CD8-positive, alpha-beta memory T cell (primary cell): ENCODE measurements around the gene NCOA1. TPM values are rescaled to one million over a fixed set of nuclear protein-coding genes. Genes with fewer than 3 reads are reported as not detected.
A peak's percentile ranks its signal among the peaks of the same experiment; 100 is the strongest.

Experiments used
- CTCF ChIA-PET: fragments of 350-600 bp; sonication (Branson Sonifier 250); formaldehyde crosslinking; loops from one replicate; lab custom pipeline; 2021; ENCODE audit warnings: antibody characterized with exemption; lab: Charles Lee
- POLR2A ChIA-PET: fragments of 350-600 bp; sonication (Branson Sonifier 250); formaldehyde crosslinking; loops from one replicate; lab custom pipeline; 2021; ENCODE audit warnings: antibody characterized with exemption; lab: Charles Lee
- DNase-seq, 5 donors: peaks; one replicate each; pipeline versions ENCODE4 v3.0.0 to v3.0.0-alpha.2; 2020 to 2022; ENCODE audit warnings: mixed read lengths in 1 of 5
- H3K27ac ChIP-seq: one replicate; pipeline ENCODE4 v1.7.0; 2013; ENCODE audit warnings: low read depth, mild to moderate bottlenecking, low read length, moderate library complexity
- H3K27me3 ChIP-seq: 2 replicates; pipeline ENCODE4 v1.7.0; 2013; ENCODE audit warnings: low read length, mild to moderate bottlenecking; ENCODE audit not compliant: insufficient read depth, poor library complexity, severe bottlenecking
- H3K36me3 ChIP-seq: 2 replicates; pipeline ENCODE4 v1.7.0; 2013; ENCODE audit warnings: mild to moderate bottlenecking, low read length, moderate library complexity; ENCODE audit not compliant: insufficient read depth
- H3K4me1 ChIP-seq: 2 replicates; pipeline ENCODE4 v1.7.0; 2013; ENCODE audit warnings: mild to moderate bottlenecking, low read length, moderate library complexity; ENCODE audit not compliant: insufficient read depth
- H3K4me3 ChIP-seq: 2 replicates; pipeline ENCODE4 v1.7.0; 2013; ENCODE audit warnings: mild to moderate bottlenecking, low read length
- H3K9me3 ChIP-seq: 2 replicates; pipeline ENCODE4 v1.7.0; 2013; ENCODE audit warnings: mild to moderate bottlenecking, low read length
- H3K27ac Mint-ChIP-seq, 8 donors: one replicate each; pipeline ENCODE4 v1.8.0; 2020 to 2021; ENCODE audit warnings: mixed read lengths in 8 of 8, mild to moderate bottlenecking in 6 of 8, inconsistent platforms in 3 of 8, moderate library complexity in 3 of 8
- H3K27me3 Mint-ChIP-seq, 2 donors: one replicate each; pipeline ENCODE4 v1.8.0; 2020 to 2021; ENCODE audit warnings: mixed read lengths in 2 of 2, mild to moderate bottlenecking in 1 of 2, moderate library complexity in 1 of 2
- H3K36me3 Mint-ChIP-seq, 3 donors: one replicate each; pipeline ENCODE4 v1.8.0; 2020 to 2021; ENCODE audit warnings: mixed read lengths in 3 of 3, inconsistent platforms in 1 of 3, mild to moderate bottlenecking in 1 of 3
- H3K4me1 Mint-ChIP-seq, 3 donors: one replicate each; pipeline ENCODE4 v1.8.0; 2020 to 2021; ENCODE audit warnings: mixed read lengths in 3 of 3, inconsistent platforms in 1 of 3, mild to moderate bottlenecking in 1 of 3
- H3K4me3 Mint-ChIP-seq, 7 donors: one replicate each; pipeline ENCODE4 v1.8.0; 2020 to 2021; ENCODE audit warnings: mixed read lengths in 7 of 7, mild to moderate bottlenecking in 6 of 7, moderate library complexity in 4 of 7, inconsistent platforms in 2 of 7
- H3K9me3 Mint-ChIP-seq, 5 donors: one replicate each; pipeline ENCODE4 v1.8.0; 2020 to 2022; ENCODE audit warnings: mixed read lengths in 5 of 5, mild to moderate bottlenecking in 3 of 5, moderate library complexity in 2 of 5, inconsistent platforms in 1 of 5
- polyA plus RNA-seq: library from polyadenylated mRNA; unstranded; fragments of 300-500 nt; fragmentation: Illumina TruSeq; gene quantifications from one replicate; pipeline ENCODE4 v1.2.3, GENCODE V29; 2021
- total RNA-seq, 2 experiments: library from RNA; stranded (reverse); gene quantifications; one replicate each; pipeline ENCODE4 v1.2.3, GENCODE V29; 2021

NCOA1 gene
- total and polyA plus RNA-seq, 3 experiments from 2014 or later: 32.2 to 35.7 (median 32.7) TPM

- peaks cover 0 to 6% (median 4%) of the 10 kb centered on the region in 3 donors for H3K36me3 Mint-ChIP-seq
- H3K4me1 ChIP-seq: no peaks in the 10 kb centered on the region
Measured at GRCh38 chr2:24635181-24635580, 144.1 kb downstream of the NCOA1 start.

DNA sequence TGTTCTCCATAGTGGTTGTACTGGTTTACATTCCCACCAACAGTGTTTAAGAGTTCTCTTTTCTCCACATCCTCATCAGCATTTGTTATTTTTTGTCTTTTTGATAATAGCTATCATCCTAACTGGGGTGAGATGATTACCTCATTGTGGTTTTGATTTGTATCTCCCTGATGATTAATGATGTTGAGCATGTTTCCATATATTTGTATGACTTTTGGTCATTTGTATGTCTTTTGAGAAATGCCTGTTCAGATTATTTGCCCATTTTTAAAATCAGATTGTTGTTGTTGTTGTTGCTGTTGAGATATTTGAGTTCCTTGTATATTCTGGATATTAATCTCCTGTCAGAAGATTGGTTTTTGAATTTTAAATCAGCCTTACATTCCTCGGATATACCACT, 147.5 kb downstream of the NCOA1 start:
- Histone ChIP-seq H3K27ac (no peak overlapping the region), H3K36me3 (no peaks in the 10 kb centered on the region), H3K4me1 (no peaks in the 10 kb centered on the region), H3K27me3 (no peaks in the 10 kb centered on the region), H3K4me3 (no peak overlapping the region), H3K9me3 (no peaks in the 10 kb centered on the region)
- Mint-ChIP-seq H3K9me3 (peaks cover 0 to 3% (median 0%) of the 10 kb centered on the region in 5 donors), H3K4me3 (no peak overlapping the region), H3K27ac (no peak overlapping the region), H3K36me3 (peaks cover 2 to 6% (median 4%) of the 10 kb centered on the region in 3 donors), H3K4me1 (peaks cover 26 to 52% (median 42%) of the 10 kb centered on the region in 3 donors), H3K27me3 (no peaks in the 10 kb centered on the region)
- ChIA-PET CTCF (no interaction called here), POLR2A (no interaction called here)
- DNase-seq: no peak

More at GRCh38 chr2:24635181-24635580, 144.1 kb downstream of the NCOA1 start:
- POLR2A ChIA-PET: interaction anchor here (0.6 kb wide), 1 partner anchor 89 kb away, joined by 5 read pairs; no protein-coding TSS in a partner anchor
- H3K27ac Mint-ChIP-seq: peak overlapping the region in 1 of 8 donors; percentile 18
- no peaks in the 10 kb centered on the region for H3K36me3 ChIP-seq
- peaks cover 14 to 46% (median 35%) of the 10 kb centered on the region in 3 donors for H3K4me1 Mint-ChIP-seq
- CTCF ChIA-PET: no interaction called here
- peaks cover 0 to 3% (median 0%) of the 10 kb centered on the region in 5 donors for H3K9me3 Mint-ChIP-seq
- H3K4me3 Mint-ChIP-seq: no peak overlapping the region
- no peaks in the 10 kb centered on the region for H3K27me3 ChIP-seq
- H3K4me3 ChIP-seq: no peak overlapping the region
- no peaks in the 10 kb centered on the region for H3K27me3 Mint-ChIP-seq
- no peaks in the 10 kb centered on the region for H3K9me3 ChIP-seq
- no peak for DNase-seq
- no peak overlapping the region for H3K27ac ChIP-seq

- Histone ChIP-seq H3K4me1 (no peaks in the 10 kb centered on the region), H3K4me3 (no peak overlapping the region), H3K9me3 (no peaks in the 10 kb centered on the region), H3K27me3 (no peaks in the 10 kb centered on the region), H3K36me3 (no peaks in the 10 kb centered on the region), H3K27ac (no peak overlapping the region)
- Mint-ChIP-seq H3K4me3 (no peak overlapping the region), H3K36me3 (peaks cover 4 to 15% (median 10%) of the 10 kb centered on the region in 3 donors), H3K27ac (no peak overlapping the region), H3K4me1 (peaks cover 23 to 48% (median 39%) of the 10 kb centered on the region in 3 donors), H3K9me3 (peaks cover 0 to 3% (median 0%) of the 10 kb centered on the region in 5 donors), H3K27me3 (no peaks in the 10 kb centered on the region)
- ChIA-PET CTCF (no interaction called here), POLR2A (no interaction called here)
- DNase-seq: no peak
Measured at GRCh38 chr2:24642351-24642750, 151.3 kb downstream of the NCOA1 start.

- H3K36me3 Mint-ChIP-seq: peaks cover 4 to 17% (median 7%) of the 10 kb centered on the region in 3 donors
- H3K9me3 Mint-ChIP-seq: peaks cover 0 to 3% (median 0%) of the 10 kb centered on the region in 5 donors
- Histone ChIP-seq H3K4me1 (no peaks in the 10 kb centered on the region), H3K36me3 (no peaks in the 10 kb centered on the region), H3K27ac (no peak overlapping the region), H3K9me3 (no peaks in the 10 kb centered on the region), H3K4me3 (no peak overlapping the region), H3K27me3 (no peaks in the 10 kb centered on the region)
- H3K27ac Mint-ChIP-seq: no peak overlapping the region
- H3K27me3 Mint-ChIP-seq: no peaks in the 10 kb centered on the region
- H3K4me3 Mint-ChIP-seq: no peak overlapping the region
- CTCF ChIA-PET: no interaction called here
- peaks cover 21 to 46% (median 36%) of the 10 kb centered on the region in 3 donors for H3K4me1 Mint-ChIP-seq
- no peak for DNase-seq
- POLR2A ChIA-PET: no interaction called here
Measured at GRCh38 chr2:24643051-24643450, 152.0 kb downstream of the NCOA1 start.

DNA sequence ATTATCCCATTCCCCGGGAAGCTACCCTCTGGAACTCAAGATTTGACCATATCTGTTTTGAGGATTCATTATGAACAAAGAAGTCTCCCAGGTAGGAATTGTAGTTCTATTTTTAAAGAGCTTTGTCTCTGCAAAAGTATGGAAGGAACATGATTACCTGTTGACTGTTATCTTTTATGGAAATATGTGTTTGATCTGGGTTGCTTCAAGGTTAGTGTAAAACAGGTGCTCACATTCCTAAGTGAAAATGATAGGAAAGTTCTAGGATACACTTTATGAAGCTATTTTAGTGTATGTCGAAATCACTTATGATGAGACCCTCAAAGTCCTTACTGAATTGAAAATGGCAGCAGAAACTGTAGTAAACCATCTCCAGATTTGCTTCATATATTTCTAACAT, 153.0 kb downstream of the NCOA1 start:
- Mint-ChIP-seq H3K27me3 (no peaks in the 10 kb centered on the region), H3K4me1 (peaks cover 16 to 38% (median 26%) of the 10 kb centered on the region in 3 donors)
- POLR2A ChIA-PET: no interaction called here

DNA sequence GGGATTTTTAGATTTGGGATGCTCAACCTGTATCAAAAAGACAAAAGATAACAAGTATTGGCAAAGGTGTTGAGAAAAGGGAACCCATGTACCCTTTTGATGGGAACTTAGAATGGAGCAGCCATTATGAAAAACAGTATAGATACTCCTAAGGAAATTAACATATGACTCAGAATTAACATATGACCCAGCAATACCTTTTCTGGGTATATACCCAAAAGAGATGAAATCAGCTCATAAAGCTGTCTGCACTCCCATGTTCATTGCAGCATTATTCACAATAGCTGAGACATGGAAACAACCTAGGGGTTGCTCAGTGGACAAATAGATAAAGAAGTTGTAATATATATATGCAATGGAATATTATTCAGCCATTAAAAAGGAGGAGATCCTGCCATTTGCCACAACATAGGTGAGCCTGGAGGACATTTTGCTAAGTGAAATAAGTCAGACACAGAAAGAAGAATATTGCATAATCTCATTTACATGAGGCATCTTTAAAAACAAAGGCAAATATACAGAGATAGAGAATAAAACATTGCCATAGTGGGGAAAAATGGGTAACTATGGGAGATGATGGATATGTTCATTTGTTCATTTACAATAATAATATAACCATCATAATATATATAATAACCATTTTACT, 160.1 kb downstream of the NCOA1 start:
- H3K27me3 ChIP-seq: no peaks in the 10 kb centered on the region
- H3K4me1 ChIP-seq: no peaks in the 10 kb centered on the region
- no peak overlapping the region for H3K27ac ChIP-seq
- no peaks in the 10 kb centered on the region for H3K36me3 ChIP-seq
- ChIA-PET POLR2A (no interaction called here), CTCF (no interaction called here)
- no peak overlapping the region for H3K4me3 ChIP-seq
- H3K27ac Mint-ChIP-seq: peak overlapping the region in 1 of 8 donors; percentile 50
- H3K9me3 ChIP-seq: no peaks in the 10 kb centered on the region
- no peaks in the 10 kb centered on the region for H3K9me3 Mint-ChIP-seq
- peaks cover 1 to 18% (median 12%) of the 10 kb centered on the region in 3 donors for H3K36me3 Mint-ChIP-seq
- H3K4me1 Mint-ChIP-seq: peaks cover 11 to 27% (median 12%) of the 10 kb centered on the region in 3 donors
- DNase-seq: no peak
- H3K27me3 Mint-ChIP-seq: no peaks in the 10 kb centered on the region
- H3K4me3 Mint-ChIP-seq: no peak overlapping the region

More for the DNA sequence above, 153.0 kb downstream of the NCOA1 start:
- H3K9me3 ChIP-seq: no peaks in the 10 kb centered on the region
- Mint-ChIP-seq H3K4me3 (no peak overlapping the region), H3K9me3 (no peaks in the 10 kb centered on the region), H3K27ac (no peak overlapping the region), H3K36me3 (peaks cover 4 to 15% (median 7%) of the 10 kb centered on the region in 3 donors)
- H3K27ac ChIP-seq: no peak overlapping the region
- no peaks in the 10 kb centered on the region for H3K4me1 ChIP-seq
- H3K27me3 ChIP-seq: no peaks in the 10 kb centered on the region
- no peaks in the 10 kb centered on the region for H3K36me3 ChIP-seq
- CTCF ChIA-PET: no interaction called here
- no peak for DNase-seq
- H3K4me3 ChIP-seq: no peak overlapping the region

GRCh38 chr2:24651643-24652003, 160.6 kb downstream of the NCOA1 start:
- H3K27ac ChIP-seq: no peak overlapping the region
- H3K9me3 ChIP-seq: no peaks in the 10 kb centered on the region
- H3K36me3 Mint-ChIP-seq: peaks cover 1 to 16% (median 9%) of the 10 kb centered on the region in 3 donors
- POLR2A ChIA-PET: no interaction called here
- H3K27me3 ChIP-seq: no peaks in the 10 kb centered on the region
- CTCF ChIA-PET: no interaction called here
- no peak overlapping the region for H3K4me3 ChIP-seq
- H3K4me1 Mint-ChIP-seq: peaks cover 10 to 29% (median 11%) of the 10 kb centered on the region in 3 donors
- no peaks in the 10 kb centered on the region for H3K4me1 ChIP-seq
- no peak overlapping the region for H3K4me3 Mint-ChIP-seq
- H3K36me3 ChIP-seq: no peaks in the 10 kb centered on the region
- H3K27ac Mint-ChIP-seq: no peak overlapping the region
- no peaks in the 10 kb centered on the region for H3K9me3 Mint-ChIP-seq
- no peak for DNase-seq
- no peaks in the 10 kb centered on the region for H3K27me3 Mint-ChIP-seq

DNA sequence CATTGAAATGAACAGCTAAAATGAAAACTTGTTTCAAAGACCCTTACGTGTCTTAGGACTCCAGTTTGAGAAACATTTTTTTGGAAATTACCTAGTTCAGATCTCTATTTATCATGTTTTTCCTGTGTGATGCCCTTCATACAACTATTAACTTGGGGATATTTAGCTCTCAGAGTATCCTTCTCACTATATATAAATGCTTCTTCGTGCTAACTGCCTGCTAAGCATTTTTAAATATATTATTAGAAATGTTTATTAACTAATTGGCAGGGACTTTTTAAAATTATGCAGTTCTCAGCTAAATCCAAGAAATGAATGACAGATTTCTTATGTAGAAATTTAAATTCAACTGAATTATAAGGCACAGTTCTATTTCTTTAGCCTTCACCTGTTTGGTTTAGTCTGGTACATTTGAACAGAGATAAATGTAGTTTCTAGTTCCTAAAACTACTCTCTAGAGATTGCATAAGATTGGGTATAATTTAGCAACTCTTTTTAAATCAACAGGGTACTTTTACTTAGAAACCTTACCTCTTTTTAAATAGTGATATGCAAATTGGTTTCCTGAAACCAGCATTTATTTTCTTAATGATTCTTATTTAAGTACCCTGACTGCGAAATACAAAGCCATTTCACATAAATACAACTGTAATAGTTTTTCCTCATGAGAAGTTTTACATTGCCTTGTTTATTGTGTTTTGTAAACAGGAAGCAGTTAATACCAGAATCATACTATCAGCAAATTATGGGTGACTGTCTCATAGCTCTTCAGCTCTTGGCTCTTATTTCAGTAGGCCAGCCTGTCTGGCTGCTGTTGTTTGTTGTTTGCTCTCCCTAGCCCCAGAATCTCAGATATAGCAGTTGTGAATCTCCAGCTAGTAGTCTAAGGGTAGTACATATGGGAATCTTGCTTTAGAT, 161.5 kb downstream of the NCOA1 start:
- no peaks in the 10 kb centered on the region for H3K27me3 ChIP-seq
- no peak for DNase-seq
- no peaks in the 10 kb centered on the region for H3K36me3 ChIP-seq
- Mint-ChIP-seq H3K27me3 (no peaks in the 10 kb centered on the region), H3K4me1 (peaks cover 13 to 30% (median 14%) of the 10 kb centered on the region in 3 donors), H3K4me3 (no peak overlapping the region), H3K36me3 (peaks cover 1 to 16% (median 6%) of the 10 kb centered on the region in 3 donors), H3K9me3 (no peaks in the 10 kb centered on the region), H3K27ac (peak overlapping the region in 1 of 8 donors; percentile 24)
- no peak overlapping the region for H3K4me3 ChIP-seq
- H3K27ac ChIP-seq: no peak overlapping the region
- CTCF ChIA-PET: no interaction called here
- POLR2A ChIA-PET: no interaction called here
- no peaks in the 10 kb centered on the region for H3K9me3 ChIP-seq
- no peaks in the 10 kb centered on the region for H3K4me1 ChIP-seq
